Activated naive CD4-positive, alpha-beta T cell treated with anti-CD3 and anti-CD28 coated beads, Interleukin-2, amount 50 U/mL, for 24 hours (primary cell): Measurements from ENCODE around the gene FKBP10.

Experiments
- H3K27ac Mint-ChIP-seq: one replicate; pipeline ENCODE4 v1.8.0; 2021; ENCODE audit warnings: mild to moderate bottlenecking, mixed read lengths
- H3K27me3 Mint-ChIP-seq: one replicate; pipeline ENCODE4 v1.8.0; 2021; ENCODE audit warnings: mixed read lengths
- H3K36me3 Mint-ChIP-seq: one replicate; pipeline ENCODE4 v1.8.0; 2021; ENCODE audit warnings: mixed read lengths
- H3K4me1 Mint-ChIP-seq: one replicate; pipeline ENCODE4 v1.8.0; 2021; ENCODE audit warnings: mixed read lengths
- H3K4me3 Mint-ChIP-seq: one replicate; pipeline ENCODE4 v1.8.0; 2021; ENCODE audit warnings: mild to moderate bottlenecking, mixed read lengths
- H3K9me3 Mint-ChIP-seq: one replicate; pipeline ENCODE4 v1.8.0; 2021; ENCODE audit warnings: mixed read lengths

FKBP10 gene

DNA sequence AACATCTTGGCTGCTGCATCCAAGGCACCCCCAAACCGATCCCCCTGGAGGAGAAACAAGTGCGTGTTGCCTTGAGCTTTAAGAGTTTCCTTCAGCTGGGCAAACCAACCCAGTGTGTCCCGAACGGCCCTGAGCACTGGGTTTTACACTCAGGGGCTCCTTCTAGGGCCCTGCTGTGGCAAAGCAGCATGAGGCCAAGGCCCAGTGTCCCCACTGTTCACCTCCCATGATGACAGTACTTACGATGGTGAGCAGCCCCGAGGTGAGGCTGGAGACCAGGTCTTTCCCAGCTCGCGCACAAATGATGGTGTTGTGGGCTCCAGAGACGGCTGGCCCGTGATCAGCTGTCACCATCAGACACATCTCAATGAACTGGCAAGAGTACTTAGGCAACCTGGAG lies 59.0 kb downstream of the FKBP10 start:
- H3K9me3 Mint-ChIP-seq: no peaks in the 10 kb centered on the region
- H3K4me1 Mint-ChIP-seq: peaks cover 22% of the 10 kb centered on the region
- H3K27me3 Mint-ChIP-seq: no peaks in the 10 kb centered on the region
- peaks cover 7% of the 10 kb centered on the region for H3K36me3 Mint-ChIP-seq
- H3K4me3 Mint-ChIP-seq: no peak overlapping the region
- no peak overlapping the region for H3K27ac Mint-ChIP-seq
